Measurements from ENCODE around the gene DLGAP1. TPM values are rescaled to one million over a fixed set of nuclear protein-coding genes. Genes with fewer than 3 reads are reported as not detected.

DLGAP1 gene
- total and polyA plus RNA-seq, 2 of the 8 experiments (the other 6 are each of a cell fraction or from before 2014, with no cell fraction given) = 11.8 to 16.9 TPM

GRCh38 chr18:3713166-3713565 is 741.9 kb downstream of the DLGAP1 start:
- WGBS, 2 experiments (ENCODE audit: extremely low coverage in 1 of 2, insufficient coverage in 1 of 2, insufficient read length in 1 of 2, insufficient replicate concordance in 2 of 2, low coverage in 1 of 2, low lambda C conversion rate in 2 of 2, missing lambda C conversion rate in 1 of 2) = 93% methylated on average over 4 of the region's 4 CpGs; no CpG with 5 or more reads in 1 of the 2 experiments
- Histone ChIP-seq H2AFZ (ENCODE audit: low read length) (no peak overlapping the region), H4K8ac (ENCODE audit: extremely low read depth, insufficient read depth, low read length) (no peak overlapping the region), H3K9ac (replicated peaks in 1 of 4; ENCODE audit: extremely low read depth in 1 of 4, low read depth in 3 of 4, low read length in 3 of 4) (no peak overlapping the region), H2BK15ac (ENCODE audit: low read length) (no peak overlapping the region), H2BK12ac (ENCODE audit: low read depth, low read length) (no peak overlapping the region), H2BK5ac (ENCODE audit: low read depth, low read length) (no peak overlapping the region), H3K79me1 (ENCODE audit: low read depth, low read length) (no peaks in the 10 kb centered on the region), H3K23me2 (ENCODE audit: low read depth, low read length) (no peaks in the 10 kb centered on the region), H2BK120ac (replicated peaks; ENCODE audit: low read depth, low read length) (no peak overlapping the region), H3K27me3 (replicated peaks in 1 of 4; ENCODE audit: control insufficient read depth in 3 of 4, extremely low read depth in 1 of 4, insufficient read depth in 3 of 4, low read length in 3 of 4) (no peaks in the 10 kb centered on the region), H3K27ac (ENCODE audit: low read depth, low read length) (no peak overlapping the region), H2AK5ac (ENCODE audit: low read depth, low read length) (no peak overlapping the region), H3K9me3 (ENCODE audit: insufficient read depth in 2 of 2, low read depth in 1 of 2, low read length in 1 of 2) (no peaks in the 10 kb centered on the region), H3K4ac (replicated peaks; ENCODE audit: insufficient read length, low read depth, low read length) (no peak overlapping the region), H3K4me1 (replicated peaks in 1 of 4; ENCODE audit: control insufficient read depth in 3 of 4, insufficient read depth in 4 of 4, low read length in 3 of 4) (no peaks in the 10 kb centered on the region), H3K4me3 (ENCODE audit: extremely low read depth in 1 of 4, insufficient read depth in 2 of 4, low read depth in 3 of 4, low read length in 4 of 4) (no peak overlapping the region), H4K91ac (replicated peaks; ENCODE audit: insufficient read length, low read length) (no peak overlapping the region), H3K23ac (ENCODE audit: insufficient read length) (no peak overlapping the region), H4K20me1 (replicated peaks in 1 of 2; ENCODE audit: control insufficient read depth in 1 of 2, insufficient read depth in 2 of 2, low read length in 2 of 2) (no peaks in the 10 kb centered on the region), H3K36me3 (ENCODE audit: control insufficient read depth in 2 of 4, insufficient read depth in 4 of 4, low read length in 3 of 4) (no peaks in the 10 kb centered on the region), H3K4me2 (ENCODE audit: insufficient read depth in 1 of 2, low read depth in 2 of 2, low read length in 2 of 2) (no peak overlapping the region), H2BK20ac (ENCODE audit: low read length) (no peak overlapping the region), H3K56ac (replicated peaks; ENCODE audit: insufficient read length, low read depth, low read length) (no peak overlapping the region), H3K14ac (ENCODE audit: insufficient read length) (peak overlapping the region; percentile 45), H4K5ac (ENCODE audit: insufficient read length, low read depth, low read length) (no peak overlapping the region), H3K79me2 (ENCODE audit: control insufficient read depth in 1 of 2, insufficient read depth in 2 of 2, low read length in 2 of 2) (no peaks in the 10 kb centered on the region), H3K18ac (ENCODE audit: extremely low read depth, low read length) (no peak overlapping the region)
- DNase-seq (ENCODE audit: low read depth in 1 of 2, low spot score in 2 of 2) = no peak
- CTCF ChIA-PET (ENCODE audit: partially characterized antibody) = interaction anchor here (0.7 to 1.6 kb wide), 3 partner anchors 10 to 157 kb away, joined by 3 to 7 read pairs (median 6); no protein-coding TSS in a partner anchor
- POLR2A ChIA-PET (ENCODE audit: partially characterized antibody) = interaction anchor here (0.8 to 1.7 kb wide), 2 partner anchors 10 to 113 kb away, joined by 3 read pairs; no protein-coding TSS in a partner anchor
- no peak for FAIRE-seq
- TF ChIP-seq TBP (IDR thresholded peaks at IDR 0.05; ENCODE audit: low read depth, low read length) (no peak), ATF3 (IDR thresholded peaks at IDR 0.05; ENCODE audit: insufficient read depth, low read depth, low read length) (no peak), POLR2AphosphoS5 (IDR thresholded peaks at IDR 0.05; ENCODE audit: low read depth, low read length) (no peak), SP2 (IDR thresholded peaks at IDR 0.05; ENCODE audit: low read length) (no peak), BCL11A (IDR thresholded peaks at IDR 0.05; ENCODE audit: low read depth in 2 of 2, low read length in 2 of 2) (no peak), SUZ12 (IDR thresholded peaks at IDR 0.05; ENCODE audit: low read length) (no peak), EZH2 (IDR thresholded peaks at IDR 0.05; ENCODE audit: low read depth, low read length, severe bottlenecking) (no peak), SRF (IDR thresholded peaks at IDR 0.05; ENCODE audit: low read depth, low read length) (no peak), RNF2 (IDR thresholded peaks at IDR 0.05; ENCODE audit: borderline replicate concordance, low read depth, low read length, missing control alignments, poor library complexity, severe bottlenecking) (no peak), TAF1 (IDR thresholded peaks at IDR 0.05; ENCODE audit: low read depth, low read length) (no peak), USF2 (IDR thresholded peaks at IDR 0.05; ENCODE audit: low read length) (no peak)
